ENCODE results near the gene COQ4.

The COQ4 gene

DNA sequence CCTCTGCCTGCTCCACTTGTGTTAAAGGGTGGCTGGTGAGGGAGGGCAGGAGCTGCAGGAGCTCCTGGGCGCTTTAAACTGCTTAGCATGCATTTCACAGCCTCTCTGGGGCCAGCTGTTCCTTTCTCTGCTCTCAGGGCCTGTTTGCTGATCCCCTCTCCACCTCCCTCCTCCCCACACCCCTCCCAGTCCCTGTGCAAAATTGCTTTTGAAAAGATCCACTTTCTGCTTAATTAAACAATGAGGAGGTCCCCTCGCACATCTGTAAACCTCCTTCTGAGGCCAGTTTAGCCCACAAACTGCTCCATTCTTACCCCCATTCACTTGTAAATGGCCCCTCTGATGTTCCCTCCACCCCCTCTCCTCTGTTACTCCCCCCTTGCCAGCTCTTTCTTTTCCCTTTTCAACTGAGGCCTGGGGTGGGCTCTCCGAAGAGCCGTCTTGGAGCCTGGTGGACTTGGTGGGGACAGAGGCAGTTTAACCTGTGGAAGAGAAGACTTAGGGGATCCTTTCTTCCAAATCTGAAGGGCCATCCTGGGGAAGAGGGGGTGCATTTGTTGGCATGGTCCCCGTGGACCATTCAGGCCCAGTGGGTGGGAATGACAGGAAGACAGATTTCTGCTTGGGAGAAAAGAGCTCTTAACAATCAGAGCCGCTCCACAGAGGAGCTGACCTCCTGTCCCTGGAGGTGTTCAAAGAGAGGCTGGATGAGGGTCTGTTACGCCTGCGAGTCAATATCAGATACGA lies 60.5 kb downstream of the COQ4 start:
- DNase-seq = no peak
